ENCODE data around the gene GFER. TPM values are rescaled to one million over a fixed set of nuclear protein-coding genes. Genes with fewer than 3 reads are reported as not detected.
"Not testable (repeated sequence)": the region's sequence is repeated elsewhere in the genome, so short reads cannot be mapped to it uniquely, and the experiment has no call there.

Gene GFER
- total RNA-seq, 1 donor = 9.0 TPM

GRCh38 chr16:2027024-2028010, 43.3 kb downstream of the GFER start:
- peaks cover 29% of the 10 kb centered on the region for H3K4me1 ChIP-seq (ENCODE audit: insufficient read depth, low read length)
- no peaks in the 10 kb centered on the region for H3K9me3 ChIP-seq (ENCODE audit: low read depth, low read length)
- H3K4me3 ChIP-seq (ENCODE audit: low read length) = no peak overlapping the region
- peaks cover 18% of the 10 kb centered on the region for H3K27me3 ChIP-seq (ENCODE audit: insufficient read depth, low read length)

- Histone ChIP-seq H3K9me3 (ENCODE audit: low read depth, low read length) (no peaks in the 10 kb centered on the region), H3K27me3 (ENCODE audit: insufficient read depth, low read length) (peaks cover 18% of the 10 kb centered on the region), H3K4me3 (ENCODE audit: low read length) (no peak overlapping the region), H3K4me1 (ENCODE audit: insufficient read depth, low read length) (peaks cover 21% of the 10 kb centered on the region)
Observed at GRCh38 chr16:2028146-2028545, 44.2 kb downstream of the GFER start.

GRCh38 chr16:2028620-2029220, 44.7 kb downstream of the GFER start:
- H3K4me3 ChIP-seq (ENCODE audit: low read length) = no peak overlapping the region
- peaks cover 17% of the 10 kb centered on the region for H3K4me1 ChIP-seq (ENCODE audit: insufficient read depth, low read length)
- peaks cover 18% of the 10 kb centered on the region for H3K27me3 ChIP-seq (ENCODE audit: insufficient read depth, low read length)
- no peaks in the 10 kb centered on the region for H3K9me3 ChIP-seq (ENCODE audit: low read depth, low read length)

GRCh38 chr16:2029350-2029749, 45.4 kb downstream of the GFER start:
- Histone ChIP-seq H3K4me3 (ENCODE audit: low read length) (no peak overlapping the region), H3K27me3 (ENCODE audit: insufficient read depth, low read length) (peaks cover 18% of the 10 kb centered on the region), H3K4me1 (ENCODE audit: insufficient read depth, low read length) (peaks cover 15% of the 10 kb centered on the region), H3K9me3 (ENCODE audit: low read depth, low read length) (no peaks in the 10 kb centered on the region)

- peaks cover 15% of the 10 kb centered on the region for H3K4me1 ChIP-seq (ENCODE audit: insufficient read depth, low read length)
- H3K27me3 ChIP-seq (ENCODE audit: insufficient read depth, low read length) = peaks cover 18% of the 10 kb centered on the region
- H3K9me3 ChIP-seq (ENCODE audit: low read depth, low read length) = no peaks in the 10 kb centered on the region
- H3K4me3 ChIP-seq (ENCODE audit: low read length) = no peak overlapping the region
Observed at GRCh38 chr16:2030036-2030435, 46.0 kb downstream of the GFER start.

GRCh38 chr16:2031081-2031577, 47.1 kb downstream of the GFER start:
- peaks cover 15% of the 10 kb centered on the region for H3K4me1 ChIP-seq (ENCODE audit: insufficient read depth, low read length)
- no peak overlapping the region for H3K4me3 ChIP-seq (ENCODE audit: low read length)
- no peaks in the 10 kb centered on the region for H3K9me3 ChIP-seq (ENCODE audit: low read depth, low read length)
- peaks cover 12% of the 10 kb centered on the region for H3K27me3 ChIP-seq (ENCODE audit: insufficient read depth, low read length)

- peaks cover 6% of the 10 kb centered on the region for H3K4me1 ChIP-seq (ENCODE audit: insufficient read depth, low read length)
- no peak overlapping the region for H3K4me3 ChIP-seq (ENCODE audit: low read length)
- peaks cover 7% of the 10 kb centered on the region for H3K27me3 ChIP-seq (ENCODE audit: insufficient read depth, low read length)
- no peaks in the 10 kb centered on the region for H3K9me3 ChIP-seq (ENCODE audit: low read depth, low read length)
Observed at GRCh38 chr16:2032285-2033056, 48.5 kb downstream of the GFER start.

GRCh38 chr16:2033057-2033908, 49.3 kb downstream of the GFER start:
- no peak overlapping the region for H3K4me3 ChIP-seq (ENCODE audit: low read length)
- H3K9me3 ChIP-seq (ENCODE audit: low read depth, low read length) = no peaks in the 10 kb centered on the region
- H3K27me3 ChIP-seq (ENCODE audit: insufficient read depth, low read length) = no peaks in the 10 kb centered on the region
- peaks cover 4% of the 10 kb centered on the region for H3K4me1 ChIP-seq (ENCODE audit: insufficient read depth, low read length)

- not testable (repeated sequence) for H3K27me3 ChIP-seq (ENCODE audit: insufficient read depth, low read length); H3K4me1 ChIP-seq (ENCODE audit: insufficient read depth, low read length); H3K4me3 ChIP-seq (ENCODE audit: low read length); H3K9me3 ChIP-seq (ENCODE audit: low read depth, low read length)
Observed at GRCh38 chr16:2033909-2034695, 50.1 kb downstream of the GFER start.

GRCh38 chr16:2034696-2035430, 50.9 kb downstream of the GFER start:
- Histone ChIP-seq H3K9me3 (ENCODE audit: low read depth, low read length) (no peaks in the 10 kb centered on the region), H3K4me3 (ENCODE audit: low read length) (no peak overlapping the region), H3K4me1 (ENCODE audit: insufficient read depth, low read length) (peaks cover 4% of the 10 kb centered on the region), H3K27me3 (ENCODE audit: insufficient read depth, low read length) (no peaks in the 10 kb centered on the region)

GRCh38 chr16:2035431-2036199, 51.6 kb downstream of the GFER start:
- H3K27me3 ChIP-seq (ENCODE audit: insufficient read depth, low read length) = no peaks in the 10 kb centered on the region
- peaks cover 4% of the 10 kb centered on the region for H3K4me1 ChIP-seq (ENCODE audit: insufficient read depth, low read length)
- H3K9me3 ChIP-seq (ENCODE audit: low read depth, low read length) = no peaks in the 10 kb centered on the region
- no peak overlapping the region for H3K4me3 ChIP-seq (ENCODE audit: low read length)

GRCh38 chr16:2036200-2036966, 52.4 kb downstream of the GFER start:
- no peak overlapping the region for H3K4me3 ChIP-seq (ENCODE audit: low read length)
- H3K4me1 ChIP-seq (ENCODE audit: insufficient read depth, low read length) = peaks cover 4% of the 10 kb centered on the region
- no peaks in the 10 kb centered on the region for H3K27me3 ChIP-seq (ENCODE audit: insufficient read depth, low read length)
- no peaks in the 10 kb centered on the region for H3K9me3 ChIP-seq (ENCODE audit: low read depth, low read length)

Measured in mononuclear cell (primary cell).